H9 (cell line): ENCODE results near the gene SMAD6. TPM values are rescaled to one million over a fixed set of nuclear protein-coding genes. Genes with fewer than 3 reads are reported as not detected.

Source experiments
- DNase-seq: peaks from one replicate; pipeline ENCODE4 v3.0.0-alpha.2; 2017
- H2AFZ ChIP-seq: one replicate; pipeline ENCODE4 v1.6.1; 2013; ENCODE audit warnings: mild to moderate bottlenecking, low read length, control low read depth, moderate library complexity
- H2AK5ac ChIP-seq: 2 replicates; pipeline ENCODE4 v1.6.1; 2013; ENCODE audit warnings: low read length, control low read depth, mixed read lengths; ENCODE audit not compliant: insufficient read length
- H2BK120ac ChIP-seq: one replicate; pipeline ENCODE4 v1.6.1; 2013; ENCODE audit warnings: low read depth, mild to moderate bottlenecking, low read length, control low read depth, inconsistent platforms; ENCODE audit not compliant: poor library complexity, severe bottlenecking
- H2BK12ac ChIP-seq: 2 replicates; pipeline ENCODE4 v1.6.1; 2013; ENCODE audit warnings: low read length, control low read depth, mixed read lengths, low read depth; ENCODE audit not compliant: insufficient read length
- H2BK15ac ChIP-seq: 2 replicates; pipeline ENCODE4 v1.6.1; 2013; ENCODE audit warnings: low read depth, low read length, control low read depth
- H2BK20ac ChIP-seq: one replicate; pipeline ENCODE4 v1.6.1; 2013; ENCODE audit warnings: low read depth, mild to moderate bottlenecking, low read length, control low read depth, inconsistent platforms; ENCODE audit not compliant: poor library complexity, severe bottlenecking
- H2BK5ac ChIP-seq: 2 replicates; pipeline ENCODE4 v1.6.1; 2013; ENCODE audit warnings: low read length, control low read depth, mixed read lengths; ENCODE audit not compliant: insufficient read length
- H3K14ac ChIP-seq: 2 replicates; pipeline ENCODE4 v1.6.1; 2013; ENCODE audit warnings: low read length, control low read depth; ENCODE audit not compliant: insufficient read depth
- H3K18ac ChIP-seq: 2 replicates; pipeline ENCODE4 v1.6.1; 2013; ENCODE audit warnings: low read depth, mild to moderate bottlenecking, mixed read lengths, low read length, control low read depth; ENCODE audit not compliant: insufficient read length
- H3K23ac ChIP-seq: 2 replicates; pipeline ENCODE4 v1.6.1; 2013; ENCODE audit warnings: low read length, control low read depth, mixed read lengths, low read depth; ENCODE audit not compliant: insufficient read length
- H3K23me2 ChIP-seq: 2 replicates; pipeline ENCODE4 v1.6.1; 2013; ENCODE audit warnings: low read depth, mild to moderate bottlenecking, mixed read lengths, low read length, control low read depth; ENCODE audit not compliant: insufficient read length, poor library complexity, severe bottlenecking
- H3K27ac ChIP-seq: 2 replicates; pipeline ENCODE4 v1.5.1; 2013; ENCODE audit warnings: low read length, control low read depth, mixed read lengths, low read depth; ENCODE audit not compliant: insufficient read length
- H3K27me3 ChIP-seq: 2 replicates; pipeline ENCODE4 v1.6.1; 2013; ENCODE audit warnings: low read length, control low read depth, inconsistent platforms; ENCODE audit not compliant: insufficient read depth
- H3K4ac ChIP-seq: 2 replicates; pipeline ENCODE4 v1.6.1; 2013; ENCODE audit warnings: low read depth, mild to moderate bottlenecking, control low read depth, inconsistent platforms, low read length, moderate library complexity
- H3K4me1 ChIP-seq: 2 replicates; pipeline ENCODE4 v1.6.1; 2013; ENCODE audit warnings: low read length, control low read depth, inconsistent platforms; ENCODE audit not compliant: insufficient read depth
- H3K4me2 ChIP-seq: 2 replicates; pipeline ENCODE4 v1.6.1; 2013; ENCODE audit warnings: low read length, control low read depth, mixed read lengths; ENCODE audit not compliant: insufficient read length, insufficient read depth
- H3K56ac ChIP-seq: 2 replicates; pipeline ENCODE4 v1.6.1; 2013; ENCODE audit warnings: low read depth, mild to moderate bottlenecking, mixed read lengths, low read length, control low read depth; ENCODE audit not compliant: insufficient read length
- H3K79me1 ChIP-seq: 2 replicates; pipeline ENCODE4 v1.6.1; 2013; ENCODE audit warnings: low read depth, mild to moderate bottlenecking, moderate library complexity, low read length, control low read depth, inconsistent platforms; ENCODE audit not compliant: insufficient read depth, poor library complexity, severe bottlenecking
- H3K79me2 ChIP-seq: 2 replicates; pipeline ENCODE4 v1.6.1; 2013; ENCODE audit warnings: low read length, control low read depth, inconsistent platforms; ENCODE audit not compliant: insufficient read depth
- H3K9ac ChIP-seq: 2 replicates; pipeline ENCODE4 v1.6.1; 2013; ENCODE audit warnings: low read length, control low read depth, mixed read lengths; ENCODE audit not compliant: insufficient read length; ENCODE audit errors: extremely low read depth
- H3K9me3 ChIP-seq: one replicate; pipeline ENCODE4 v1.6.1; 2013; ENCODE audit warnings: low read depth, low read length, inconsistent platforms; ENCODE audit not compliant: control insufficient read depth
- H3T11ph ChIP-seq: one replicate; pipeline ENCODE4 v1.6.1; 2013; ENCODE audit warnings: mild to moderate bottlenecking, low read length, control low read depth, inconsistent platforms
- H4K20me1 ChIP-seq: one replicate; pipeline ENCODE4 v1.6.1; 2013; ENCODE audit not compliant: control insufficient read depth, insufficient read length, insufficient read depth
- H4K5ac ChIP-seq: 2 replicates; pipeline ENCODE4 v1.6.1; 2013; ENCODE audit warnings: low read depth, mild to moderate bottlenecking, mixed read lengths, low read length, control low read depth; ENCODE audit not compliant: insufficient read length
- H4K8ac ChIP-seq: replicated peaks from 2 replicates; pipeline ENCODE4 v1.6.1; 2013; ENCODE audit warnings: low read length, control low read depth, mixed read lengths, low read depth; ENCODE audit not compliant: insufficient read length
- H4K91ac ChIP-seq: 2 replicates; pipeline ENCODE4 v1.6.1; 2013; ENCODE audit warnings: low read depth, mild to moderate bottlenecking, moderate library complexity, mixed read lengths, low read length, control low read depth; ENCODE audit not compliant: insufficient read length
- H3K27ac Mint-ChIP-seq, 3 experiments: 2 replicates in 2 of 3; 3 replicates in 1 of 3; pipeline ENCODE4 v1.8.0; 2020 to 2021; ENCODE audit warnings: mixed read lengths in 3 of 3, mild to moderate bottlenecking in 1 of 3, moderate library complexity in 1 of 3
- H3K27me3 Mint-ChIP-seq: 2 replicates; pipeline ENCODE4 v1.8.0; 2021; ENCODE audit warnings: low read depth, mild to moderate bottlenecking, moderate library complexity, mixed read lengths
- H3K36me3 Mint-ChIP-seq, 3 experiments: 2 replicates in 2 of 3; 3 replicates in 1 of 3; pipeline ENCODE4 v1.8.0; 2020 to 2021; ENCODE audit warnings: low read depth in 3 of 3, mixed read lengths in 3 of 3; ENCODE audit not compliant: insufficient read depth in 1 of 3
- H3K4me1 Mint-ChIP-seq, 2 experiments: 2 replicates each; pipeline ENCODE4 v1.8.0; 2020; ENCODE audit warnings: mixed read lengths in 2 of 2
- H3K4me3 Mint-ChIP-seq, 2 experiments: 2 replicates in 1 of 2; 3 replicates in 1 of 2; pipeline ENCODE4 v1.8.0; 2020 to 2021; ENCODE audit warnings: mild to moderate bottlenecking in 2 of 2, mixed read lengths in 2 of 2, moderate library complexity in 1 of 2
- H3K9me3 Mint-ChIP-seq, 2 experiments: 2 replicates in 1 of 2; 3 replicates in 1 of 2; pipeline ENCODE4 v1.8.0; 2020; ENCODE audit warnings: mild to moderate bottlenecking in 2 of 2, mixed read lengths in 2 of 2, moderate library complexity in 1 of 2
- CTCF ChIP-seq: fragments of 200-600 bp; sonication (generic); conservative IDR thresholded peaks from 3 replicates; pipeline ENCODE4 v1.8.0; 2021; ENCODE audit warnings: antibody characterized with exemption, mild to moderate bottlenecking
- WGBS: extraction: QIAGEN DNeasy Blood & Tissue Kit; methylation state at CpG from one replicate; pipeline ENCODE4 v1.1.7; 2013; ENCODE audit warnings: missing lambda C conversion rate, low lambda C conversion rate, mixed read lengths; ENCODE audit not compliant: insufficient read length; ENCODE audit errors: extremely low coverage; 5-methylcytosine and 5-hydroxymethylcytosine counted together
- total RNA-seq: library from RNA; stranded (reverse); gene quantifications from 2 replicates; pipeline ENCODE4 v1.2.1, GENCODE V29; 2021

Gene SMAD6
- total RNA-seq, 1 experiment from 2014 or later = 6.0 TPM

- no peaks in the 10 kb centered on the region for H3K4me1 ChIP-seq
- no peak overlapping the region for H2BK20ac ChIP-seq
- H3K14ac ChIP-seq = peak overlapping the region; percentile 52; the same call in 1 of the 2 replicates
- H2AK5ac ChIP-seq = no peak overlapping the region
- Mint-ChIP-seq H3K27ac (peak overlapping the region in 2 of 3 experiments; percentile 39 to 81; a peak in 1 of 7 replicates), H3K9me3 (peaks cover 0 to 3% of the 10 kb centered on the region in 2 experiments; a peak in 1 of 5 replicates), H3K4me3 (no peak overlapping the region), H3K4me1 (peaks cover 25 to 28% of the 10 kb centered on the region in 2 experiments), H3K27me3 (0 out of 2 replicates have a peak, but pooled peaks cover 1% of the 10 kb centered on the region), H3K36me3 (no peaks in the 10 kb centered on the region)
- no peaks in the 10 kb centered on the region for H4K20me1 ChIP-seq
- H2BK12ac ChIP-seq = no peak overlapping the region
- H2AFZ ChIP-seq = no peak overlapping the region
- H4K8ac ChIP-seq = no peak overlapping the region
- no peak overlapping the region for H3K4ac ChIP-seq
- no peak overlapping the region for H4K91ac ChIP-seq
- H2BK5ac ChIP-seq = no peak overlapping the region
- no peaks in the 10 kb centered on the region for H3K27me3 ChIP-seq
- no peaks in the 10 kb centered on the region for H3K79me1 ChIP-seq
- no peaks in the 10 kb centered on the region for H3K9me3 ChIP-seq
- no peak overlapping the region for H2BK120ac ChIP-seq
- H3K4me2 ChIP-seq = no peak overlapping the region
- H3K23ac ChIP-seq = no peak overlapping the region
- peak overlapping the region; percentile 89 for H3K18ac ChIP-seq
- H3K23me2 ChIP-seq = no peaks in the 10 kb centered on the region
- no peak overlapping the region for H2BK15ac ChIP-seq
- H3K27ac ChIP-seq = no peak overlapping the region
- no peak overlapping the region for H3K56ac ChIP-seq
- no CpG with 5 or more reads among the region's 12 CpGs for WGBS
- no peak overlapping the region for H3K9ac ChIP-seq
- no peak overlapping the region for H4K5ac ChIP-seq
- no peak for TF ChIP-seq CTCF
- H3K79me2 ChIP-seq = no peaks in the 10 kb centered on the region
- H3T11ph ChIP-seq = no peak overlapping the region
- peak; percentile 88 for DNase-seq
These were observed 101.2 kb downstream of the SMAD6 start for GRCh38 chr15:66803182-66803729.
